GM21737 (cell line): ENCODE data around the gene TMEM271.
"Not testable (repeated sequence)": the region's sequence is repeated elsewhere in the genome, so short reads cannot be mapped to it uniquely, and the experiment has no call there.

Source experiments
- ATAC-seq: cut with Tn5 transposase; IDR thresholded peaks from one replicate; pipeline ENCODE4 v1.9.1; 2021; ENCODE audit warnings: mild to moderate bottlenecking, moderate library complexity; ENCODE audit not compliant: unreplicated experiment

Gene TMEM271

DNA sequence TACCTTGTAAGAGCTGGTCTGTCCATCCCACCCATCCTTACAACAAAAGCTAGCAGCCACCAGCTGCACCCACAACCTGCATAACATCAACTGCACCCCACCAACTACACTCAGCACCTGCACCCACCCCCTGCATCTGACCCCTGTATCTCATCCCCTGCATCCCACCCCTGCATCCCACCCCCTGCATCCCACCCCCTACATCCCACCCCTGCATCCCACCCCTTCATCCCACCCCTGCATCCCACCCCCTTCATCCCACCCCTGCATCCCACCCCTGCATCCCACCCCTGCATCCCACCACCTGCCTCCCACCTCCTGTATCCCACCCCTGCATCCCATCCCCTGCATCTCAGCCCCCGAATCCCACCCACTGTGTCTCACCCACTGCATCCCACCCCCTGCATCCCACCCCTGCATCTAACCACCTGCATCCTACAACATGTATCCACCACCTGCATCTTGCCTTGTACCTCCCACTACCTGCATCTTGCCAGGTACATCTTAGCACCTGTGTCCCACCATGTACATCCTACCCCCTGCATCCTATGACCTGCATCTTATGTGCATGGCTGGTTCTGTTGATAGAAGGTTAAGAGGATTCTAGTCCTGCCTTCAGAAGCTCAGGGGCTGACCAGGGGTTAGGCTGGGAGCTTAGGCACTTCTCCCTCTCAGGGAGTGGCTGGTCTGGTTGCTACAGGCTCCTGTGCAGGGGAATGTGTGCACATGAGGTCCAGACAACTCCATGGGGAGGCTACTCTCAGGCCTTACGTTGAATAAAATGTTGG is 9.4 kb downstream of the TMEM271 start:
- ATAC-seq: no peak

GRCh38 chr4:566035-566434 is 10.1 kb downstream of the TMEM271 start:
- ATAC-seq: no peak

DNA sequence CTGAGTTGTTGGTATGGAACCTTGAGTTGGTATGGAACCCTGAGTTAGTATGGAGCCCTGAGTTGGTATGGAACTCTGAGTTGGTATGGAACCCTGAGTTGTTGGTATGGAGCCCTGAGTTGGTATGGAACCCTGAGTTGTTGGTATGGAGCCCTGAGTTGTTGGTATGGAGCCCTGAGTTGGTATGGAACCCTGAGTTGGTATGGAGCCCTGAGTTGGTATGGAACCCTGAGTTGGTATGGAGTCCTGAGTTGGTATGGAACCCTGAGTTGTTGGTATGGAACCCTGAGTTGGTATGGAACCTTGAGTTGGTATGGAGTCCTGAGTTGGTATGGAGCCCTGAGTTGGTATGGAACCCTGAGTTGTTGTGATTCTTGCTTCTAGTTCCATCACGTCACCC is 10.5 kb downstream of the TMEM271 start:
- not testable (repeated sequence) for ATAC-seq

DNA sequence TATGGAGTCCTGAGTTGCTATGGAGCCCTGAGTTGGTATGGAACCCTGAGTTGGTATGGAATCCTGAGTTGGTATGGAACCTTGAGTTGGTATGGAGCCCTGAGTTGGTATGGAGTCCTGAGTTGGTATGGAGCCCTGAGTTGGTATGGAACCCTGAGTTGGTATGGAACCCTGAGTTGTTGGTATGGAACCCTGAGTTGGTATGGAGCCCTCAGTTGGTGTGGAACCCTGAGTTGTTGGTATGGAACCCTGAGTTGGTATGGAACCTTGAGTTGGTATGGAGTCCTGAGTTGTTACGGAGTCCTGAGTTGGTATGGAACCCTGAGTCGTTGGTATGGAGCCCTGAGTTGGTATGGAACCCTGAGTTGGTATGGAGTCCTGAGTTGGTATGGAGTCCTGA is 13.6 kb downstream of the TMEM271 start:
- ATAC-seq: not testable (repeated sequence)

- no peak for ATAC-seq
Measured at GRCh38 chr4:561426-561825, 14.7 kb downstream of the TMEM271 start.

DNA sequence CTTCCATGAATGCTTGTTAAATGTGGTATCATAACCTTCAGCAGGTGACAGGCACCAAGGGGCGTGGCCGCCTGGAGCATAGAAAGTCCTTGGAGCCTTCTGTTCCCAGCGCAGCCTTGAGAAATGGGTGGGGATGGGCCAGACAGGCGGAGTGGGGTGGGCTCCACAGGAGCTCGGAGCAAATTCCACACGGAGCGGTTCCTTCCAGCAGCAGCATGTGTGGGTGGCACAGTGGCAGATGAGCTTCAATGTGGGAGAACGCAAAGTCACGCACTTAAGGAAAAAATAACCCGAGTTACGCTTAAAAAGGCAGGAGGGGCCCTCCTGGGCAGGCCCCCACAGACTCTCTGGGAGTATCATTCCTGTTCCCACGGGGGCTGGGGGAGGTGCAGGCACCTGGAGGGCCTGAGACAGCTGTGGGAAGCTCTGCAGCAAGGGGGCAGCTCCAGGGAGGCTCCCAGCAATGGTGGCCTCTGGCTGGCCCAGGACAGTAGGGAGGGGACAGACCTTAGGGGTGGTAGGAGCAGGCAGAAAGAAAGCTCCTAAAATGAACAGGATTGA is 15.3 kb downstream of the TMEM271 start:
- no peak for ATAC-seq

DNA sequence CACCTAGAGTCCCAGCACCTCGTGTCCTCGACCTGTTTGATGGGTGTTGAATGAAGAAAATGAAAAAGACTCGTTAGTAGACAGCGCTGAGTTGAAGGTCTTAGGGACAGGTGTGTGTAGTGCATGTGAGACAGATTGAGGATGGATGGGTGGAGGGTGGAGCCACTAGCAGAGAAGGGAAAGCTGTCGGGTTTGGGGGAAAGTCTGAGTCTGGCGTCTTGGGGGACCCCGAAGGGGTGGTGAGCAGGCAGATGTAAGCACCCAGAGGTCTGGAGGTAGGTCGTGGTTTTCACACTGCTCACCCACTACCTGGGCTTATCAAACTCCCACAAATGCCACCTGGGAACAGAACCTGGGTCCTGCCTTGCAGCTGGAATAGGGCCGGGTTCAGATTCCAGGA is 16.0 kb downstream of the TMEM271 start:
- ATAC-seq: no peak

GRCh38 chr4:555566-556275 is 20.4 kb downstream of the TMEM271 start:
- ATAC-seq: no peak

DNA sequence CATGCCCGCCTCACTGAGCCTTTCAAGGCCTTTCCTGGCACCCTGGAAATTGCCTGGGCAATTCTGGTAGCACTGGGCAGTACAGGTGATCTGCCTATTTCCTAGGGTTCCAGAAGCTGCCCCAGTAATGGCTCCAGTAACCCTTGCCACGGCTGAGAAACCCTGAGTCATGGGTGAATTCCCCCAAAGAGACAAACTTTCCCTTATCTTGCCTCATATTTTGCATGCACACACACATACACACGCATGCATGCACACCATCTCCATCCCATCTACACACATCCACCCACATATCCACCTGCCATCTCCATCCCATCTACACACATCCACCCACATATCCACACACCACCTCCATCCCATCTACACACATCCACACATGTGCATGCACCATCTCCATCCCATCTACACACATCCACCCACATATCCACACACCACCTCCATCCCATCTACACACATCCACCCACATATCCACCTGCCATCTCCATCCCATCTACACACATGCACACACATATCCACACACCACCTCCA is 21.2 kb downstream of the TMEM271 start:
- ATAC-seq: not testable (repeated sequence)

DNA sequence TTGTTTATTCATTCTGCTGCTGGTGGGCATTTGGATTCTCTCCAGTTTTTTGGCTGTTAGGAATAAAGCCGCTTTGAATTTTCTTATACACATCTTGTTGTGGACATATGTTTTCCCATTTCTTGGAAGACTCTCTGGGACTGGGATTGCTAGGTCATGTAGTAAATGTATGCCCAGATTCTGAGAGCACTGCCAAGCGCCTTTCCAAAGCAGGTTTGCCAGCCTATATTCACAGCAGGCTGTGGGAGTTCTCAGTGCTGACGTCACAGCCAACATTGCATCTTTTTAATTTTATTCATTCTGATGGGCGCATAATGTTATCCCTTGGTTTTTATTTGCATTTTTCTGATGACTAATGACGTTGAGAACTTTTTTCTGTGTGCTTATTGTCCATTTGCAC is 24.1 kb downstream of the TMEM271 start:
- no peak for ATAC-seq

DNA sequence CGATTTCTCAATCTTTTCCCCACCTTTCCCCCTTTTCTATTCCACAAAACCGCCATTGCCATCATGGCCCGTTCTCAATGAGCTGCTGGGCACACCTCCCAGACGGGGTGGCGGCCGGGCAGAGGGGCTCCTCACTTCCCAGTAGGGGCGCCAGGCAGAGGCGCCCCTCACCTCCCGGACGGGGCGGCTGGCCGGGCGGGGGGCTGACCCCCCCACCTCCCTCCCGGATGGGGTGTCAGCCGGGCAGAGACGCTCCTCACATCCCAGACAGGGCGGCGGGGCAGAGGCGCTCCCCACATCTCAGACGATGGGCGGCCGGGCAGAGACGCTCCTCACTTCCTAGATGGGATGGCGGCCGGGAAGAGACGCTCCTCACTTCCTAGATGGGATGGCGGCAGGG is 25.8 kb downstream of the TMEM271 start:
- not testable (repeated sequence) for ATAC-seq

DNA sequence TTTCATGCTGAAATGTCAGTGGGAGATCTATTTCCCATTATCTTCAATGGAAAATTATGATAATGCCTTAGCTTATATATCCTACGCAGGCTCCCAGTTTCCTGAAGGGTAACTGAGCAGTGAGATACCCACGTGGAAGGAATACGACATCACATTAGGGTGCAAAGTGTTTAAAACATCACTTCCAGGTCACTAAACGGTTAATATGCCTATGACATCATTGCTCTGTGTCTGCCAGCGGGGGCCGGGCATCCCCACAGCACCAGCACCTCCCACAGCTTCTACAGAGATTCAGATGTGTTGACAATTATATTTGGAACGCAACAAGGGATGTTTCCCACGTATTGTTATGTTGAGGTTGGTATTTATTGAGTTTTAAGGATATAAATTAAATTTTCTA is 27.1 kb downstream of the TMEM271 start:
- ATAC-seq: no peak

DNA sequence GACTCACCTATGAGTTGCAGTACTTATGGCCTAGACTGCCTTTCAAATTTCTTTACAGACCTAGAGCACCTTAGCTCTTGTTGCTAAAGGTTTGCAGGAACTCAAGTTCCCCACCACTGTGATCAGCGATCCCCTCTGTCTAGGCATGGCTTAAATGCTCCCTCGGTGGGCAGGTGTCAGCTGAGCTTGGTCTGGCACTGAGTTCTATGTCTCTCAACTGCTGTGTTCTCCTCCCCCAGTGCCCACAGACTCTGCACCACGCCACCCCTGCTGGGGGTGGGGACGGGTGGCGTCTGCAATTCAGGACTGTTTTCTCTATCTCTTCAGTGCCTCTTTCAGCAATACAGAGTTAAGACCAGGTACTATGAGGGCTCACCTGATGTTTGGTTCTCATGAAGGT is 30.5 kb downstream of the TMEM271 start:
- no peak for ATAC-seq

DNA sequence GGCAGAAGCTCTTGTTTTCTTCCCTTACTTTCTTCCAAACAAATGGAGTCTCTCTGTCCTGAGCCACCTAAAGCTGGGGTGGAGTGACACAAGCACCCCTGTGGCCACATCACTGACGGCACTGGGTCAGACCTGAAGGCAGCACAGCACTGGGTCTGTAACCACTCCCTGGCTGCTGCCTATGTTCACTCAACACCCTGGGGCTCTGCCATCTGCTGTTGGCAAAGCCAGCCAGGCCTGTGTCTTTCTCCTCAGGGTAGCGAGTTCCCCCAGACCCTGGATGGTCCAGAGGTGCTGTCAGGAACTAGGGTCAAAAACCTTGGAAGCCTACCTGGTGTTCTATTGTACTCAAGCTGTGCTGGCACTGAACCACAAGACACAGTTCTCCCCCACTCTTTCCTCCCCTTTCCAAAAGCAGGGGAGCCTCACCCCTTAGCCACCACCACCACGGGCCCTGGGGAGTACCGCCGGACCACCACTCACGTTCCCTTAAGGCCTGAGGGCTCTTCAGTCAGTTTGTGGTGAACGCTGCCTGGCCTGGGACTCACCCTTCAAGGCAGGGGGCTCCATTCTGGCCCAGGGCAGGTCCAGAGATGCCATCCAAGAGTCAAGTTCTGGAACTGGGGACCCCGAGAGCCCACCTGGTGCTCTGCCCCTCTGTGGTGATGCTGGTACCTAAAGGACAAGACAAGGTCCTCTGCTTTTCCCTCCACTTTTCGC is 31.5 kb downstream of the TMEM271 start:
- ATAC-seq: no peak

DNA sequence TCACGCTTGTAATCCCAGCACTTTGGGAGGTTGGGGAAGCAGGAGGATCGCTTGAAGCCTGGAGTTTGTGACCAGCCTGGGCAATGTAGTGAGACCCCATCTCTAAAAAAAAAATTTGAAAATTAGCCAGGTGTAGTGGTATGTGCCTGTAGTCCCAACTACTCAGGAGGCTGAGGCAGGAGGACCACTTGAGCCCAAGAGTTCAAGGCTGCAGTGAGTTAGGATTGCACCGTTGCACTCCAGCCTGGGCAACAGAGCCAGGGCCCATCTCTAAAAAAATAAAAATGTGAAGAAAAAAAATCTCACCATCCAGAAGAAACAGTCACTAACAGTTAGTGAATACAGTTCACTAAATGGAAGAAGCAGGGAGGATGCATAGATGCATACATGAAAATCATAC is 34.8 kb downstream of the TMEM271 start:
- no peak for ATAC-seq

DNA sequence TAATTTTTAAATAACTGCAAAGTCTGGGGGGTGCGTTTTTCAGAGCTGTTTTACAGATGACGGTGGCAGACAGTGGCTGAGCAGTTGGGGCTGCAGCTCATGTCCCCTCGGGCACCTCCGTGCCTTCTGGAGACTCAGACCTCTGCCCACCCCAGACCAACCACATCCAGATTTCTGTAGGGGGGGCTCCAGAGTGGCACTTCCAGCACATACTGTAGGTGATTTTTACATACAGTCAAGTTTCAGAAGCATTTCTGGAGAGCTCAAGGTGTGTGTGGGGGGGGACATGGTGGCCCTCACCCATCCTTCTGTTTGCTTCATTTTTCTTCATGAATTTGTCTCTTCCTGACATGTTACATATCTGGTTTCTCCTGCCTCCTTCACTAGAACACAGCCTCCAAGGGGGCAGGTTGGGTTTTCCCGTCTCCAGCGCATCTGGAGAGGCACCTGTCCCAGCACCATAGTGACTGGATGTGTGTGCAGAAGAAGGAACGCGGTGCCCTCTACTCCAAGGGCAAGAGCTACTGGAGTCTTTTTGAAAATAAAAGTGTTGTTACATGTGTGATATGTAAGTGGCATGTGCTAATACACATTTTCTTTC is 37.5 kb downstream of the TMEM271 start:
- no peak for ATAC-seq

DNA sequence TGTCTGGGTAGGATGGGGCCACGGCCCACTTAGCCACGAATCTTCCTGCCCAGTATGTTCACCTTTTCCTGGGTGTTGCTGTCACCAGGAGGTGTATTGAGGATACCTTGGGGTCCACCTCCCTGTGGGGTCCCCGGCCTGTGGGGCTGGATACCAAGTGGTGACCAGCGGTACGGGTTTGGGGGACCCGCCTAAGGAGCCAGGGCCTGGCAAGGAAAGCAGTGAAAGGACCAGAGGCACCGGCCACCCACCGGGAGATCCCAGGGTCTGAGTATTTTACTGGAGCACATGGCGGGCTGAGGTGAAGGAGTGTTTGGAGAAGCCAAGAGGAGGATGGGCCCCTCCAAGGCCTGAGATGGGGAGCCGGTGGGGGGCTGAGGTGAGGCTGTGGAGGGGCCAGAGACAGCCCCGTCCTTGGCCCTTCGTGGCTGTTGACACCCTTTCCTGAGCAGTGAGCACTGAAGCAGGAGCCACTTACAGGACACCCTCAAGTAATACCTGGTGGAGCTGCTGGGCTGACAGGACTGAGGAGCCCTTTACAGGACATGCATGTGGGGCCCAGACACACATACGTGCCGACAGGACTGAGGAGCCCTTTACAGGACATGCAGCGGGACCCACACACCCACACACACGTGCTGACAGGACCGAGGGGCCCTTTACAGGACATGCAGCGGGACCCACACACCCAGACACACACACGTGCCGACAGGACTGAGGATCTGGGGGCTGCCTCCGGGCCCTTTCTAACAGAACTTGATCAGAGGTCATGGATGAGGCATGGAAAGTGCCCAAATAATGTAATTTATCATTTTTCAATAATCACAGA is 38.4 kb downstream of the TMEM271 start:
- no peak for ATAC-seq

DNA sequence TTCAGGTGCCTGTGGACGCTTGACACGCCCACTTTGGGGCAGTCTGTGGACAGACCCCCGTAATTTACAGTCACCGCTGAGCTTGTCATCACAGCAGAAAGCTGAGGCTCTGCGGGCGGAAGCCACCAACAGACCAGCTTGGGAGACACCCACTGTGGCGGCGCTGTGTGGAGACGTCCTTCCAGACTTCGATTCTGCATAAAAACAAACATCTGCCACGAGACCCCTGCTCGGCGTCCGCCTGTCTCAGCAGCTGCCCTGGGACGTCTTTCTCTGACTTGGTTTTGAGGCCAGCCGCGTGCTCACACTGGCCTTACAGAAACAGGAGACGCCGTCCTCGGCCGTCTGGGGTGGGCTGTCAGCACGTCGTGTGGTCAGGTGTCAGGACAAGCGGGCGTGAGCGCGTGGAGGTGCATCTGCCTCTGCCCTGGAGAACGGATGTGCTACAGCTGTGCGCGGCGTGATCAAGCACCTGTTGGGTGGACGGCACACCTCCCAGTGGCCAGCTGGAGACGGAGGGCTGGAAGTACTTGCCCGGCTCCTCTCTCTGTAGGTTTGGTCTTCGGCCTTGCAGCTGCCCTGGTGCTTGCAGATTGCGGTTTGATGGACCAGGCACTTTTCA is 39.6 kb downstream of the TMEM271 start:
- no peak for ATAC-seq

DNA sequence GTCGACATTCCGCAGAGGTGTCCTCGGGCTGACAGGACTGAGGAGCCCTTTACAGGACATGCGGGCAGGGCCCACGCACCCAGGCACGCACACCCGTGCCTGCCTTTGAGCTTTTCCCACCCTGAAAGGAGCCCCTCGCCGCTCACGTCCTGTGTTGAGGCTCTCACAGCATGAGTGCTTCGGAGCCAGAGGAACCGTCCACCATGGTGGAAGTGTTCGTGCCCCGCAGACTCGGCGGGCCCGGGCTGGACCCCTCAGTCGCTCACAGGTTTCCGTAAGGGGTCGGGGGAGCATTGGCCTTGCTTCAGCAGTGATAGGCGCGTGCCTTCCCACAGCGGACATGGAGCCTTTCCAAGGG is 40.2 kb downstream of the TMEM271 start:
- no peak for ATAC-seq
